Astrocyte (in vitro differentiated cells and primary cell): ENCODE data around the gene LHFPL5.

Experiments
- CTCF ChIP-seq: IDR thresholded peaks from 2 replicates; pipeline ENCODE4 v1.5.1; 2011; ENCODE audit warnings: low read depth, mild to moderate bottlenecking, inconsistent platforms, low read length, moderate library complexity; ENCODE audit not compliant: insufficient read depth
- EZH2 ChIP-seq: IDR thresholded peaks from 2 replicates; pipeline ENCODE4 v1.6.1; 2012; ENCODE audit warnings: mild to moderate bottlenecking, low read length, inconsistent platforms; ENCODE audit not compliant: insufficient read depth

- TF ChIP-seq CTCF (no peak), EZH2 (no peak)
Observed at GRCh38 chr6:35859367-35859766, 54.2 kb downstream of the LHFPL5 start.
